Activated T-cell treated with anti-CD3 and anti-CD28 coated beads, Interleukin-2, amount 50 U/mL, for 4 hours (primary cell): Measurements from ENCODE around the gene ACTR1B. TPM values are rescaled to one million over a fixed set of nuclear protein-coding genes. Genes with fewer than 3 reads are reported as not detected.
A peak's percentile ranks its signal among the peaks of the same experiment; 100 is the strongest.
"Not testable (repeated sequence)": the region's sequence is repeated elsewhere in the genome, so short reads cannot be mapped to it uniquely, and the experiment has no call there.

Experiments used
- ATAC-seq, 2 donors: fragments of 200-7000 bp; cut with Tn5 transposase; one replicate each; pipeline ENCODE4 v1.10.0; 2021
- DNase-seq: peaks from one replicate; pipeline ENCODE4 v3.0.0-alpha.2; 2020
- H3K27me3 Mint-ChIP-seq: one replicate; pipeline ENCODE4 v1.8.0; 2021; ENCODE audit warnings: low read depth, mixed read lengths
- H3K36me3 Mint-ChIP-seq: one replicate; pipeline ENCODE4 v1.8.0; 2022; ENCODE audit warnings: mixed read lengths; ENCODE audit not compliant: insufficient read depth
- H3K4me1 Mint-ChIP-seq: one replicate; pipeline ENCODE4 v1.8.0; 2021; ENCODE audit warnings: low read depth, mixed read lengths
- H3K4me3 Mint-ChIP-seq: one replicate; pipeline ENCODE4 v1.8.0; 2021; ENCODE audit warnings: mild to moderate bottlenecking, moderate library complexity, mixed read lengths
- H3K9me3 Mint-ChIP-seq: one replicate; pipeline ENCODE4 v1.8.0; 2021; ENCODE audit warnings: mixed read lengths
- total RNA-seq, 3 donors: library from RNA; stranded (reverse); gene quantifications; one replicate each; pipeline ENCODE4 v1.2.1, GENCODE V29; 2021

Gene ACTR1B
- total RNA-seq, 3 donors from 2014 or later = 66.3 to 70.7 (median 67.1) TPM

DNA sequence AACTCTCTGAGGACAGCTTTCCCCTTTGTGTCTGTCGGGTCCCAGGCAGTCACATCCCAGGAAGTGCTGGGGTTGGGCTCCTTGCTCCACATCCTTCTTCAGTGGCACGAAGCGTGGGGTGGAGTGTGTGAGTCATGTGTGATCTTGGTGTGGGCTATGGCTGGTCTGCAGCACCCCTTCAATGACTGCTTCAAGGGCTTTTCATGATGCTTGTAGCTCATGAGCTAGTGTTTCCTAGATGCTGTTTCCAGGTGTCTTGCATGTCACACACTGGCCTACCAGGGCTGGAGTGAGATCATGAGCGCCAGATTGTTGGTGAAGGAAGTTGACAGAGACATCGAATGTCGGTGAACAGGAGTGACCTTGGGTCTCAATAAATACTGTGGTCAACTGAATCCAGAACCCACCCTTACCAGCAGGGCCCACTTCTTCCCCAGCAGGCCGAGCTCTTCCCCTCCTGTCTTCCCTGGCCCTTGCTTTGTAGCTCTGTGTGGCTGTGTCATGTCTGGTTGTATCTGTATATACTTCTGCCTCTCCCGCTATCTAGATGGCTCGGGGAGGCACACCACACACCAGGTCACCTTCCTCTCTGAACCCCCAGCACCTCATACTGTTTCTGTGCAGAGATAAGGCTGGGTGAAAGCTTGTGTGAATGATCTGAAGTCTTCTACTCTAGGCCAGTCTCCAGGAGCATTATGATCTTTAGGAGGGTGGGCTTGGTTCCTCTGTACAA lies 9.5 kb upstream of the ACTR1B start:
- DNase-seq = no peak
- no peak overlapping the region for H3K4me3 Mint-ChIP-seq
- peaks cover 12% of the 10 kb centered on the region for H3K4me1 Mint-ChIP-seq
- H3K27me3 Mint-ChIP-seq = peaks cover 3% of the 10 kb centered on the region
- no peaks in the 10 kb centered on the region for H3K9me3 Mint-ChIP-seq
- no peaks in the 10 kb centered on the region for H3K36me3 Mint-ChIP-seq
- peak; percentile 51 to 61 for ATAC-seq

DNA sequence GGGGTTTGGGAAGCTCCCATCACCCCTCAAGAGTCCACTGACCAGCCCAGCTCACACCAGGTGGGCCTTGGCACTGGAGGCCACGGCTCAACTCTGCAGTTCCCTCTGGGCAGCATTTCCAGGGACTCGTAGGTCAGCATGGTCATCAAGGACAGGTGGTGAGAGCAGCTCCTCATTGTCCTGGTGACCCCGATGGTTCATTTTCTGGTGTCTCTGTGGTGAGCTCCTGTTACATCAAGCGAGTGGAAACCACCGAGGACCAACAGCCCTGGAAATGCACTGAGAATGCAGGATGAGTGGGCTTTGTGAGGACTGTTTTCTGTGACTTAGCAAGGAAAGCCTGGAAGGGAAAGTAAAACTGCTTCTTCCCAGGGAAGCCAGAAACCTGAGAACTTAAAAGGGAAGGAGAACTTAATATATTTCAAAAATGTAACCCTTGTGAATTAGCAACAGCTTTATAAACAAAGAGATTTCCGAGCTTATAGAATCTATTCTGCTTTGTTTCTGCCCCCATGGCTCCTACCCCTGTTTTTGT lies 8.8 kb upstream of the ACTR1B start:
- H3K27me3 Mint-ChIP-seq, DNase-seq, H3K9me3 Mint-ChIP-seq, H3K4me3 Mint-ChIP-seq, ATAC-seq, H3K36me3 Mint-ChIP-seq: not testable (repeated sequence)
- H3K4me1 Mint-ChIP-seq = peaks cover 12% of the 10 kb centered on the region

DNA sequence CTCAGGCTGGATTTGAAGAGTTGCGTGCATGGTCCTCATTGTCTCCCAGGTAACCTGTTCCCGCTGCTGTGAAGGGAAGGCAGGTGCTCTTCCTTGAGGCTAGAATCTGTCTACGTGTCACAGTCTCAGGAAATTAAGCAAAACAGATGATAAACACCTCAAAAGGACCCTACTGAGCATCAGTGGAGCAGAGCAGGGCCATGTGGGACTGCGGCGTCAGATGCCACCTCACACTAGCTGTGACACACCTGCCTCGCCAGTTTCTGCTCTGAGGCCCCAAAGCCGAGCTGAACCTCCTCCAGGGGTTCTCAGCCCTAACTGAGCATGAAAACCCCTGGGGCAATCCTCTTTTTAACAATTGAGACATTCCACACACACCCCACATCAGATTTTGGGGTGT lies 7.7 kb upstream of the ACTR1B start:
- Mint-ChIP-seq H3K4me1 (peaks cover 12% of the 10 kb centered on the region), H3K9me3 (no peaks in the 10 kb centered on the region), H3K27me3 (peaks cover 3% of the 10 kb centered on the region), H3K36me3 (no peaks in the 10 kb centered on the region), H3K4me3 (no peak overlapping the region)
- no peak for DNase-seq
- ATAC-seq = no peak

DNA sequence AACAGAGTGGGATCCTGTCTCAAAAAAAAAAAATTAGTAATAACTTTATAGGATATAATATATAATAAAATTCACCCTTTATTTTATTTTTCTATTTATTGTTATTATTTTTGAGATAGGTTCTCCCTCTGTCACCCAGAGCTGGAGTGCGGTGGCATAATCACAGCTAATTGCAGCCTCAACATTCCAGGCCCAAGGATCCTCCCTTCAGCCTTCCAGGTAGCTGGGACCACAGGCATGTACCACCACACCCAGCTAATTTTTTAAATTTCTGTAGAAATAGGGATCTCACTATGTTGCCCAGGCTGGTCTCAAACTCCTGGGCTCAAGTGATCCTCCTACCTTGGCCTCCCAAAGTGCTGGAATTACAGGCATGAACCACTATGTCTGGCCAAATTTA lies 6.6 kb upstream of the ACTR1B start:
- Mint-ChIP-seq H3K4me1 (peaks cover 12% of the 10 kb centered on the region), H3K4me3 (no peak overlapping the region), H3K36me3 (no peaks in the 10 kb centered on the region), H3K27me3 (peaks cover 3% of the 10 kb centered on the region), H3K9me3 (no peaks in the 10 kb centered on the region)
- DNase-seq (no peak), ATAC-seq (no peak)

DNA sequence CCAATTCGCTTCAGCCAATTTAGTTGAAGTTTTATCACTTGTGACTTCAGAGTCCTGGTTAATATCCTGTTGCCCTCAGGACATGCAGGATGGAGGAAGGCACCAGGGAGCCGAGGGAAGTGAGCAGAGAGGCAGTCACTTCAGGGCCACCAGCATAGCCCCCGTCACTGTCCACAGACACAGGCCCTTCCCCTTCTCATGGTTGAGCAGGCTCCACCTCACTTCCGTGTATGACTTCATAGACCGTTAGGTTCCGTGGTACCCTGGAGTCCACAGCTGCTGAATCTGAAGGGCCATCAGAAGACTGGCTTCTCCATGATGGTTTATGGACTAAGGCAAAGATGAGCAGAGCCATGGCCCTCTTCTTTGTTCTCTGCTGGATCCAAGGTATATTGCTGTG lies 5.6 kb upstream of the ACTR1B start, which contains the start of gene C2orf92:
TSS of gene C2orf92 (plus strand) at position 266 of the 400 bp plus-strand sequence. CDS start at position 342, 76 bp downstream.
- H3K27me3 Mint-ChIP-seq = peaks cover 3% of the 10 kb centered on the region
- DNase-seq (no peak), ATAC-seq (no peak)
- H3K36me3 Mint-ChIP-seq = no peaks in the 10 kb centered on the region
- no peak within 1 kb of the TSS for H3K4me3 Mint-ChIP-seq
- no peaks in the 10 kb centered on the region for H3K9me3 Mint-ChIP-seq
- H3K4me1 Mint-ChIP-seq = peaks cover 19% of the 10 kb centered on the region

DNA sequence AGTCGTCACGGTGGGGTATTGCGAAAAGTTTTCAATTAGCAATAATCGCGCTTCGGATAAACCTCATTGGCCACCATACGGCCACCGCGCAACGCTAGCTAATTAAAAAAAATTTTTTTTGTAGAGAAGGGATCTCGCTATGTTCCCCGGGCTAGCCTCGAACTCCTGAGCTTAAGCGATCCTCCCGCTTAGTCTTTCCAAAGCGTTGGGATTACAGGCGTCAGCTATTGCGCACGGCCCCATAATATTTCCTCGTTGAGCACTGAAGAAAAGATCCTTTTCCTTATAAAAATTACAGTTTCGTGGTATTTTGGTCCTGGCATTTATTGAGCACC lies 759 bp upstream of the ACTR1B start:
- no peaks in the 10 kb centered on the region for H3K9me3 Mint-ChIP-seq
- H3K4me3 Mint-ChIP-seq = peak overlapping the region; percentile 89
- DNase-seq (no peak), ATAC-seq (no peak)
- peaks cover 27% of the 10 kb centered on the region for H3K4me1 Mint-ChIP-seq
- no peaks in the 10 kb centered on the region for H3K27me3 Mint-ChIP-seq
- H3K36me3 Mint-ChIP-seq = peaks cover 8% of the 10 kb centered on the region

DNA sequence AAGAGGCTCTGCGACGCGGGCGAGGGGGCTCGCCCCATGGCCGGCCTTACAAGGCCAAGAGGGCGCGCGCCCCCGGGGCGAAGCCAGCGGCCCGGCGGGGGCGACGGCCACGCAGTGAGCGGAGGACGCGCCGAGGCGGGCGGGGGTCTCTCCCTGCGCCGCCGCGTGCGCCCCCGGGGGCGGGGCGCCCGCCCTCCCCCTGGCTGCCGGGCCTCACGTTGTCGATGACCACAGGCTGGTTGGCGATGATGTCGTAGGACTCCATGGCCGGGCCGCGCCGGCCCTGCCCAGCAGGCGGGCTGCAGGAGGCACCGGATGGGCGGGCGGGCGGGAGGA lies 250 bp downstream of the ACTR1B start:
- peaks cover 8% of the 10 kb centered on the region for H3K36me3 Mint-ChIP-seq
- H3K4me3 Mint-ChIP-seq = peak overlapping the region; percentile 97
- no peak for DNase-seq
- no peaks in the 10 kb centered on the region for H3K27me3 Mint-ChIP-seq
- H3K9me3 Mint-ChIP-seq = no peaks in the 10 kb centered on the region
- H3K4me1 Mint-ChIP-seq = peaks cover 27% of the 10 kb centered on the region
- no peak for ATAC-seq

DNA sequence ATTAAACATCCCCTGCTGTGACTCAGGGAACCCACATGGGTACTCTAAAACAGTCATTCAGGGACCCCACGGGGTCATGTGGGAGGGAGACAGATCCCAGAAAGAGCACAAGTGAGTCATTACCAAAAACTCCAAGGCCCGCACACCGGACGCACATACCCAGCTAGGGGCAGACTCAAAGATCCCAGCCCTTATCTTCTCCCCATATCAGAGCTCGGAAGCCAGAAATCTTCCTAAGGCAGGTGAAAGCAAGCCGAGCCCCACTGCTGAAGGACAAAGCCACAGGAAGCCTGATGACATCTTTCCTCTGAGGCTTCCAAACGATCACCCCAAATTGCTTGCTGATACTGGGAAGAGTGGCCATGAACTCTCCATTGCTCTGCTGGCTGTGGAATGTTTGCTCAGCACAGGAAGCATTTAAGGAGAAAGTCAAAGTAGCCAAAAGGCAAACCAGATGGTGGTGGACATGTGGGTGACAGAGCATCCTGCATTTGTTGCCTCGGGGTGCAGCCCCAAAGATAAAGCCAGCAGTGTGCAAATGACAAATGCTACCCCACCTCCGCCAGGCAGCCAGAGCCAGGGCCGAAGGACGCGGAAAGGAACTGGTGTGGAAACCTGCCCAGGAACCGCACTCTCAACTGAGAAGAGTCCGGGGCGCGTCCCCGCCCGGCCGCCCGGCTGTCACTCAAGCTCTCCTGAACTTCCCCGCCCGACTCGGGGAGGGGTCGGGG lies 784 bp downstream of the ACTR1B start:
- Mint-ChIP-seq H3K4me3 (peak overlapping the region; percentile 97), H3K9me3 (no peaks in the 10 kb centered on the region), H3K4me1 (peaks cover 27% of the 10 kb centered on the region), H3K36me3 (peaks cover 11% of the 10 kb centered on the region), H3K27me3 (no peaks in the 10 kb centered on the region)
- peak; percentile 76 for DNase-seq
- peak; percentile 72 to 73 for ATAC-seq

DNA sequence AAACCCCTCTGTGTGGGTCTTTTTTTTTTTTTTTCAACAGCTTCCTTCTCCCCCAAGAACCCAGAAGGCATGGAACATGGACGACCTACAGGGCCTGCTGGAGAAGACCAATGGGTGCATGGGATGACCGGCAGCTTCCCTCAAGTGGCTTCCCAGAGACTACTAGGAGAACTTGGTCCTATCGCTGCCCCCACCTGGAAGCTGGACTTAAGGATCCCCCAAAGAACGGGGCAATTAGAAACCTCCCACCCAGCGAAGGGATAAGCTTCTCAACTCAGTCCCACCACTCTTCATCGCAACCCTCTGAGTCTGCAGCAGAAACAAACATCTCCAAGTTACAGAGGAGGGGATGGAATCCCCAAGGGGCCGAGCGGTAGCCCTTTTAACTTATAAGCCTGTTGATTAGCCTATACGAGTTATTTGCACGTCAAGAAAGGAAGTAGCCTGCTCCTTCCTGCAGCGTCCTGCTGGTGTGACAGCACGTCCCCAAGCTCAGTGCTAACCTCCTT lies 1.4 kb downstream of the ACTR1B start:
- ATAC-seq = no peak
- Mint-ChIP-seq H3K4me3 (peak overlapping the region; percentile 97), H3K4me1 (peaks cover 27% of the 10 kb centered on the region), H3K9me3 (no peaks in the 10 kb centered on the region), H3K36me3 (peaks cover 15% of the 10 kb centered on the region), H3K27me3 (no peaks in the 10 kb centered on the region)
- no peak for DNase-seq

DNA sequence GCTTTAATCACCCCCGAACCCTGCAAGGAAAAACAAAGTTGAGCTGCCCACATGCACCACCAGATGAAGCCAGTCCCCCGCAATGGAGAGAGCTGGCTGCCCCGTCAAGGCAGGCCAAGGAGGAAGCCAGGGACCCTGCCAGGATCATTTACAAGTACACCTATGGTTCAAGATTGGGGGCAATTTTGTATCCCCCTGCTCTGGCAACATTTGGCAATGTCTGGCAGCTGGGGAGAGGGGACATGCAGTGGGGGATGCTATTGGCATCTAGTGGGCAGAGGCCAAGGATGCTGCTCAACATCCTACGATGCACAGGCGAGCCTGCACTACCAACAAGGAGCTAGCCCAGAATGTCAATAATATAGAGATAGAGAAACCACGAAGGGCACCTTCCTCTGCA lies 1.9 kb downstream of the ACTR1B start:
- Mint-ChIP-seq H3K4me1 (peaks cover 27% of the 10 kb centered on the region), H3K4me3 (peak overlapping the region; percentile 97), H3K27me3 (no peaks in the 10 kb centered on the region), H3K36me3 (peaks cover 15% of the 10 kb centered on the region), H3K9me3 (no peaks in the 10 kb centered on the region)
- DNase-seq (no peak), ATAC-seq (no peak)

DNA sequence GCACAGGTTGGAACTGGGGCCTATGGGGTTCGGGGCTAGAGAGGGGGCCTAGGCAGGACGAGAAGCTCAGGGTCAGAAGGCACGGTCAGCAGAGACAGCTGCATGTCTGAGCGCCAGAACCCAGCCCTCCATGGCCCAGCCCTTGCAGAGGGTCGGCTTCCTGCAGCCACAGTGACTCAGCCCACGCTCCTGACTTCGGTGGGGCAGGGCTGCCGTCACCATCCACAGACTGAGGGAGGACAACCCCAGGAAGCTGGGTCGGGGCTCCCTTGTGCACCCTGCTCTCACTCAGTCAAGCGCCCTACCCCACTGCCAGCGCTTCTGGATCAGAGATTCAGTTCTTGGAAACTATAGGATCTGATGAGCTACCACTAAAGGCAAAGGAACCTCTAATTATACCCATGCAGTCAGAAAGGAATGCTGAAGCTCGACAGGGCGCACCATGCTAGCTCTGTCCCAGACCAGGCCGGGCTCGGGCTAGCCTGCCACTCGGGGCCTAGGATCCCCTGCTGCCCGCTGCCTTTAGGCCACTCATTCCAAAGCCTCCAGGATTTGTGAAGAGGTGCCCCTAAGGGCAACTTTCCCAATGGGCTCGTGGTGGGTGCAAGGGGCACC lies 3.0 kb downstream of the ACTR1B start:
- Mint-ChIP-seq H3K4me1 (peaks cover 27% of the 10 kb centered on the region), H3K27me3 (no peaks in the 10 kb centered on the region), H3K36me3 (peaks cover 18% of the 10 kb centered on the region), H3K9me3 (no peaks in the 10 kb centered on the region), H3K4me3 (peak overlapping the region; percentile 8)
- ATAC-seq (no peak), DNase-seq (no peak)

DNA sequence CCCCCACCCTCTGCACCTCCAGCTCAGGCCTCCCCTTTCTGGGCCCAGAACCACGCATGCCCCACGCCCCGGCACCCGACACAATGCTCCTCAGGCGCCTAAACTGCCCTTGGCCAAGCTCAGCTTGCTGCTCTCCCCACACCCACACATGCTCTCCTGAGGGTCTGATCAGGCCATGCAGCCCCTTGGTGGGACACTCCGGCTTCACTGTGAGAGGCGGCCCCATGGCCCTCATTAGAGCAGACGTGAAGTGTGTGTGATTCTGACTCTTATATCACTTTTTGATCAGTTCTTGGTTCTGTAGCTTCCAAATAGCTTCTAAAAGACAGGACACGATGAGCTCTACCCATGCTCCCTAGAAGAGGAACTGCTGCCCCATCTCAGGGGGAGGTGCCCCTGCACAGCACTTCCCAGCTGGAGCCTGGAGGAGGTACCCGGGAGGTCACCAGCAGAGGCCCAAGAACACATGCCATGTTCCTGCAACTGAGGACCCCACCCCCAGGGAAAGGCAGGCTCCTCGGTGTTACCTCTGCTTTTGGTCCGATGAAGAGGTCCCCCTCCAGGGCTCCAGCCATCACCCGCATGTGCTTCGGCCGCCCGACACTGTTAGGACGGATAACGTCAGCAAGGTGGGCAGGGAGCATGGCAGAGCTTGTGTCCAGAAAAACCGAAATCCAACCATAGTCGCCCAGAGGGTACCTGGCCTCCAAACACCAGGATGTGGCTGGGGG lies 3.6 kb downstream of the ACTR1B start:
- Mint-ChIP-seq H3K4me1 (peaks cover 27% of the 10 kb centered on the region), H3K36me3 (peaks cover 21% of the 10 kb centered on the region), H3K4me3 (no peak overlapping the region), H3K27me3 (no peaks in the 10 kb centered on the region), H3K9me3 (no peaks in the 10 kb centered on the region)
- no peak for DNase-seq
- no peak for ATAC-seq

DNA sequence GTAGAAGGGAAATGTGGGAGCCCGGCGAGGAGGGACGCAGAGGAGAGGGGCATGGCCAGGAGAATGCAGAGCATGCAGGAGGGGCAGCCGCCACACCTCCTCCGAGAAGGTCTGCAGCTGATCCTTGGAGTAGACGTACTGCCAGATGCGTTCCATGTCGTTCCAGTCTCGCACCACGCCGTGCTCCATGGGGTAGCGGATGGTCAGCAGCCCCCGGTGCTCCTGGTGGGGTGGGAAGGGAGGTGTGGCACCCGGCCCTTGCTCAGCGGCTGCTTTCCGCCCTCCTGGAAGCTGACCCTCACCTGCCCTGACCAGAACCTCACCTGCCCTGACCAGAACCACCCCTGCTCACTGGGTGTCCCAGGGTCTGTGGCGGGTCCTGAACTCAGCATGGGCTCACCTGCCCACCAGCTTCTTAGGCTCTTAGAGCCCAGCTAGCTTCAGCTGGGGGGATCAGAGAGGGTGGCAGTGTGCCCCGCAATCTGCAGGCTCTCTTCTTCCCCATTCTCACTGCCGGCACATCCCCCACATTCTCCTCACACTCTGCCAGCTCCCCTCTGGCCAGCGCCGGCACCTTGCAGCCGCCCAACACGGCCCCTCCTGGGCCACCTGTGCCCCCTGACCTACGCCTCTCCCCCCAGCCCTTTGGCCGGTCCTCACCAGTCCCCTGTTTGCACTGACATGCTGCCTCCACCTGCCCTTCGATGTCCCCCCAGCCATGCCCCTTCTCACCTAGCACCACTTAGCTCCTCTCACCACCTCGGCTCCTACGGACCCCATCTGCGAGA lies 4.4 kb downstream of the ACTR1B start:
- Mint-ChIP-seq H3K4me1 (peaks cover 22% of the 10 kb centered on the region), H3K4me3 (no peak overlapping the region), H3K9me3 (no peaks in the 10 kb centered on the region), H3K36me3 (peaks cover 25% of the 10 kb centered on the region), H3K27me3 (no peaks in the 10 kb centered on the region)
- DNase-seq (no peak), ATAC-seq (no peak)
